Endodermal cell (in vitro differentiated cells): ENCODE data around the gene TMPRSS9. TPM values are rescaled to one million over a fixed set of nuclear protein-coding genes. Genes with fewer than 3 reads are reported as not detected.

Source experiments
- DNase-seq: peaks from one replicate; pipeline ENCODE4 v3.0.0-alpha.2; 2017
- H3K27ac ChIP-seq: 2 replicates; pipeline ENCODE4 v1.5.1; 2013; ENCODE audit warnings: mild to moderate bottlenecking, low read depth, low read length, moderate library complexity
- H3K27me3 ChIP-seq: 2 replicates; pipeline ENCODE4 v1.6.1; 2013; ENCODE audit warnings: mild to moderate bottlenecking, low read length, moderate library complexity; ENCODE audit not compliant: insufficient read depth, control insufficient read depth, poor library complexity, severe bottlenecking
- H3K36me3 ChIP-seq: 2 replicates; pipeline ENCODE4 v1.7.0; 2013; ENCODE audit warnings: mild to moderate bottlenecking, low read length, moderate library complexity; ENCODE audit not compliant: control insufficient read depth, insufficient read depth
- H3K4me1 ChIP-seq: one replicate; pipeline ENCODE4 v1.7.0; 2013; ENCODE audit warnings: low read length; ENCODE audit not compliant: control insufficient read depth, insufficient read depth
- H3K4me3 ChIP-seq: 2 replicates; pipeline ENCODE4 v1.5.1; 2013; ENCODE audit warnings: mild to moderate bottlenecking, low read length, moderate library complexity
- H3K9ac ChIP-seq: 2 replicates; pipeline ENCODE4 v1.6.1; 2013; ENCODE audit warnings: mild to moderate bottlenecking, low read length, moderate library complexity; ENCODE audit not compliant: poor library complexity, severe bottlenecking; ENCODE audit errors: extremely low read depth
- H3K9me3 ChIP-seq: 2 replicates; pipeline ENCODE4 v1.6.1; 2013; ENCODE audit warnings: mild to moderate bottlenecking, low read length, moderate library complexity; ENCODE audit not compliant: control insufficient read depth
- H3K27ac Mint-ChIP-seq: 2 replicates; pipeline ENCODE4 v1.8.0; 2020; ENCODE audit warnings: mixed read lengths
- H3K27me3 Mint-ChIP-seq: 2 replicates; pipeline ENCODE4 v1.8.0; 2021; ENCODE audit warnings: mild to moderate bottlenecking, mixed read lengths; ENCODE audit not compliant: insufficient read depth
- H3K36me3 Mint-ChIP-seq: 2 replicates; pipeline ENCODE4 v1.8.0; 2020; ENCODE audit warnings: low read depth, mixed read lengths
- H3K4me1 Mint-ChIP-seq: 2 replicates; pipeline ENCODE4 v1.8.0; 2020; ENCODE audit warnings: mixed read lengths
- H3K4me3 Mint-ChIP-seq: 2 replicates; pipeline ENCODE4 v1.8.0; 2020; ENCODE audit warnings: mild to moderate bottlenecking, moderate library complexity, mixed read lengths
- H3K9me3 Mint-ChIP-seq: 2 replicates; pipeline ENCODE4 v1.8.0; 2020; ENCODE audit warnings: mild to moderate bottlenecking, mixed read lengths
- CTCF ChIP-seq: fragments of 200-600 bp; sonication (generic); conservative IDR thresholded peaks from 2 replicates; pipeline ENCODE4 v1.5.0; 2021; ENCODE audit warnings: antibody characterized with exemption, mild to moderate bottlenecking
- WGBS, 2 experiments: methylation state at CpG; one replicate each; pipeline versions ENCODE4 v1.1.5 to v1.1.7; 2013; ENCODE audit warnings: missing lambda C conversion rate in 2 of 2, mixed read lengths in 1 of 2; ENCODE audit not compliant: insufficient coverage in 1 of 2, insufficient read length in 1 of 2; 5-methylcytosine and 5-hydroxymethylcytosine counted together
- total RNA-seq, 2 donors: library from RNA; stranded (reverse); fragmentation: NEBNext Ultra II Directional in 1 of 2; extraction: Animal tissue kit (Norgen Biotek cat#: 25700) in 1 of 2; gene quantifications; 2 replicates in 1 of 2; 3 replicates in 1 of 2; pipeline ENCODE4 v1.2.1, GENCODE V29; 2021

The TMPRSS9 gene
- total RNA-seq, 2 donors from 2014 or later = 0.73 to 1.2 TPM

- Histone ChIP-seq H3K27me3 (no peaks in the 10 kb centered on the region), H3K4me1 (no peaks in the 10 kb centered on the region), H3K27ac (no peak overlapping the region), H3K9me3 (no peaks in the 10 kb centered on the region), H3K36me3 (no peaks in the 10 kb centered on the region), H3K9ac (no peak overlapping the region), H3K4me3 (no peak overlapping the region)
- DNase-seq = no peak
- Mint-ChIP-seq H3K4me3 (no peak overlapping the region), H3K36me3 (no peaks in the 10 kb centered on the region), H3K27me3 (peaks cover 21% of the 10 kb centered on the region), H3K9me3 (peaks cover 3% of the 10 kb centered on the region), H3K4me1 (no peaks in the 10 kb centered on the region), H3K27ac (no peak overlapping the region)
- 80 to 85% methylated on average over 16 to 20 of the region's 20 CpGs for WGBS, 2 experiments
- TF ChIP-seq CTCF = no peak
Observed at GRCh38 chr19:2387367-2388288, 27.6 kb downstream of the TMPRSS9 start.

- H3K9me3 ChIP-seq = no peaks in the 10 kb centered on the region
- WGBS, 2 experiments = 78 to 92% methylated on average over 17 to 21 of the region's 21 CpGs
- no peaks in the 10 kb centered on the region for H3K27me3 ChIP-seq
- Mint-ChIP-seq H3K27me3 (peaks cover 22% of the 10 kb centered on the region), H3K36me3 (no peaks in the 10 kb centered on the region), H3K9me3 (peaks cover 6% of the 10 kb centered on the region), H3K4me3 (no peak overlapping the region), H3K27ac (no peak overlapping the region), H3K4me1 (no peaks in the 10 kb centered on the region)
- no peak overlapping the region for H3K27ac ChIP-seq
- no peaks in the 10 kb centered on the region for H3K36me3 ChIP-seq
- TF ChIP-seq CTCF = no peak
- H3K4me1 ChIP-seq = no peaks in the 10 kb centered on the region
- no peak overlapping the region for H3K9ac ChIP-seq
- no peak overlapping the region for H3K4me3 ChIP-seq
- no peak for DNase-seq
Observed at GRCh38 chr19:2389594-2389993, 29.5 kb downstream of the TMPRSS9 start.

GRCh38 chr19:2391118-2391725 is 31.2 kb downstream of the TMPRSS9 start:
- WGBS, 2 experiments = 17 to 22% methylated on average over 1 to 5 of the region's 10 CpGs
- peak; percentile 60 for DNase-seq
- no peaks in the 10 kb centered on the region for H3K27me3 ChIP-seq
- no peak overlapping the region for H3K27ac Mint-ChIP-seq
- no peaks in the 10 kb centered on the region for H3K9me3 ChIP-seq
- no peak overlapping the region for H3K27ac ChIP-seq
- H3K36me3 Mint-ChIP-seq = no peaks in the 10 kb centered on the region
- no peak overlapping the region for H3K9ac ChIP-seq
- no peak overlapping the region for H3K4me3 Mint-ChIP-seq
- peak; percentile 86 for TF ChIP-seq CTCF
- no peaks in the 10 kb centered on the region for H3K36me3 ChIP-seq
- H3K9me3 Mint-ChIP-seq = peaks cover 3% of the 10 kb centered on the region
- peaks cover 19% of the 10 kb centered on the region for H3K27me3 Mint-ChIP-seq
- H3K4me1 Mint-ChIP-seq = no peaks in the 10 kb centered on the region
- H3K4me3 ChIP-seq = no peak overlapping the region
- H3K4me1 ChIP-seq = no peaks in the 10 kb centered on the region
